KMS-11 (cell line): ENCODE measurements around the gene IGF2R.

ENCODE experiments used
- H2AFZ ChIP-seq: fragments of 200-600 bp; sonication (generic); 2 replicates; pipeline ENCODE4 v1.6.1; 2016; ENCODE audit warnings: antibody characterized with exemption, mixed run types, low read depth
- H3K27ac ChIP-seq: fragments of 200-600 bp; sonication (generic); 2 replicates; pipeline ENCODE4 v1.6.1; 2016; ENCODE audit warnings: mild to moderate bottlenecking, mixed run types
- H3K27me3 ChIP-seq: fragments of 200-600 bp; sonication (generic); 2 replicates; pipeline ENCODE4 v1.6.1; 2017; ENCODE audit warnings: mild to moderate bottlenecking, low read depth, mixed run types, moderate library complexity; ENCODE audit not compliant: insufficient read depth
- H3K36me3 ChIP-seq: fragments of 200-600 bp; sonication (generic); 2 replicates; pipeline ENCODE4 v1.6.1; 2017; ENCODE audit warnings: mild to moderate bottlenecking, mixed run types; ENCODE audit not compliant: insufficient read depth
- H3K4me1 ChIP-seq: fragments of 200-600 bp; sonication (generic); 2 replicates; pipeline ENCODE4 v1.6.1; 2016; ENCODE audit warnings: mild to moderate bottlenecking, low read depth, mixed run types; ENCODE audit not compliant: poor library complexity, severe bottlenecking
- H3K4me2 ChIP-seq: fragments of 200-600 bp; sonication (generic); 2 replicates; pipeline ENCODE4 v1.7.0; 2016; ENCODE audit warnings: mild to moderate bottlenecking, mixed run types
- H3K4me3 ChIP-seq: fragments of 200-600 bp; sonication (generic); IDR thresholded peaks from 2 replicates; pipeline ENCODE4 v1.6.1; 2017; ENCODE audit warnings: low read depth, low read length, mixed read lengths; ENCODE audit not compliant: insufficient read depth
- H3K79me2 ChIP-seq: fragments of 200-600 bp; sonication (generic); 2 replicates; pipeline ENCODE4 v1.6.1; 2016; ENCODE audit warnings: low read depth, mixed run types; ENCODE audit not compliant: insufficient read depth
- H3K9ac ChIP-seq: fragments of 200-600 bp; sonication (generic); 2 replicates; pipeline ENCODE4 v1.6.1; 2016; ENCODE audit warnings: mild to moderate bottlenecking, mixed run types
- H4K20me1 ChIP-seq: fragments of 200-600 bp; sonication (generic); 2 replicates; pipeline ENCODE4 v1.6.1; 2016; ENCODE audit warnings: mild to moderate bottlenecking, mixed run types; ENCODE audit not compliant: insufficient read depth
- TF ChIP-seq, protein P1 (sequence below): fragments of 200-600 bp; sonication (generic); conservative IDR thresholded peaks from 2 replicates; pipeline ENCODE4 v1.6.1; 2017; ENCODE audit warnings: low read depth, mild to moderate bottlenecking, antibody characterized with exemption, low read length, moderate library complexity, mixed read lengths

The IGF2R gene

DNA sequence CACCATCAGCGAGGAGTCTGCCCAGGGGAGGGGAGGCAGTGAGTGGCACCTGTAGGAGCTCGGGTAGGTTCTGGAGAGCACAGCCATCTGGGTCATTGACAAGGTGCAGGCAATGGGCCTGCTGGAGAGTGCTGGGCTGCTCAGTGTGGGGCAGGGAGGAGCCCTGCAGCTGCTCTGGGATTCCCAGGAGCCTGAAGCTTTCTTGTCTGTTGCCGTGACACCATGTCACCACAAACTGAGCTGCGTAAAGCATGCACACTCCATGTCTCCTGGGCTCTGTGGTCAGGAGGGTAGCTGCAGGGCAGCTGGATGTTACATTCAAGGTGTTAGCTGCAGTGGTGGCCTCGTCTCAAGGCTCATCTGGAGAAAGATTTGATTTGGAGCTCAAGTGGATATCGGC is 148.3 kb downstream of the IGF2R start:
- H3K27me3 ChIP-seq = no peaks in the 10 kb centered on the region
- H3K4me2 ChIP-seq = no peak overlapping the region
- H3K9ac ChIP-seq = no peak overlapping the region
- no peak overlapping the region for H3K4me3 ChIP-seq
- no peaks in the 10 kb centered on the region for H3K4me1 ChIP-seq
- H3K27ac ChIP-seq = no peak overlapping the region
- no peaks in the 10 kb centered on the region for H3K79me2 ChIP-seq
- no peaks in the 10 kb centered on the region for H3K36me3 ChIP-seq
- no peaks in the 10 kb centered on the region for H4K20me1 ChIP-seq
- TF ChIP-seq, protein P1, sequence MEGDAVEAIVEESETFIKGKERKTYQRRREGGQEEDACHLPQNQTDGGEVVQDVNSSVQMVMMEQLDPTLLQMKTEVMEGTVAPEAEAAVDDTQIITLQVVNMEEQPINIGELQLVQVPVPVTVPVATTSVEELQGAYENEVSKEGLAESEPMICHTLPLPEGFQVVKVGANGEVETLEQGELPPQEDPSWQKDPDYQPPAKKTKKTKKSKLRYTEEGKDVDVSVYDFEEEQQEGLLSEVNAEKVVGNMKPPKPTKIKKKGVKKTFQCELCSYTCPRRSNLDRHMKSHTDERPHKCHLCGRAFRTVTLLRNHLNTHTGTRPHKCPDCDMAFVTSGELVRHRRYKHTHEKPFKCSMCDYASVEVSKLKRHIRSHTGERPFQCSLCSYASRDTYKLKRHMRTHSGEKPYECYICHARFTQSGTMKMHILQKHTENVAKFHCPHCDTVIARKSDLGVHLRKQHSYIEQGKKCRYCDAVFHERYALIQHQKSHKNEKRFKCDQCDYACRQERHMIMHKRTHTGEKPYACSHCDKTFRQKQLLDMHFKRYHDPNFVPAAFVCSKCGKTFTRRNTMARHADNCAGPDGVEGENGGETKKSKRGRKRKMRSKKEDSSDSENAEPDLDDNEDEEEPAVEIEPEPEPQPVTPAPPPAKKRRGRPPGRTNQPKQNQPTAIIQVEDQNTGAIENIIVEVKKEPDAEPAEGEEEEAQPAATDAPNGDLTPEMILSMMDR = no peak
- no peak overlapping the region for H2AFZ ChIP-seq

DNA sequence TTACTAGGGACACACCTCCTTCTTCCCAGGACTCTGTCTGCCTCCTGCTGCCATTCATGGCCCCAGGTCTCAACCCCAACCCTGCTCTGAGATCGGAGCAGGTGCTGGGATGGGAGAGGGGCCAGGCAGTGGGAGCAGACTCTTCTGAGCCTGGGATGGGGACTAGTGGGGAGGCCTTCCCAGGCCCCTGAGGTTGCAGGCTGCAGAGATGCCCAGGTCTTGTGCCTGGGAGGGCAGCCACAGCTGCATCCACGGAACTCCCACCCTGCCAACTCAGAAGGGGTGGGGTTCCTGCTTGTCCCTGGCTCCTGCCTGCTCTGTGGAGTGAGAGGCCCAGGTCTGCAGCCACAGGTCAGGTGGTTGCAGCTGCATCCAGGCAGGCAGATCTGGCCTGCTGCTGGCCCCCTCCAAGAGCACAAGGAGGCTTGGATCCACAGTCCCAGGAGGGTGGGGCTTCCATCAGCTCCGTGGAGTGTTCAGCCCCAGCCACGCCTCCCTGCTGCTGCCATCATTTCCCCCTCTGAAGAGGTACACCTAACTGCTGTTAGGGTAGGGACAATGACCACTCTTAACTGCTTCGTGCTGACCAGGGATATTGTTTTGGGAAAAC is 149.8 kb downstream of the IGF2R start:
- Histone ChIP-seq H4K20me1 (no peaks in the 10 kb centered on the region), H3K4me3 (no peak overlapping the region), H3K36me3 (no peaks in the 10 kb centered on the region), H3K4me2 (no peak overlapping the region), H3K27ac (no peak overlapping the region), H3K79me2 (no peaks in the 10 kb centered on the region), H3K4me1 (no peaks in the 10 kb centered on the region), H3K9ac (no peak overlapping the region), H3K27me3 (no peaks in the 10 kb centered on the region), H2AFZ (no peak overlapping the region)
- TF ChIP-seq, protein P1 = no peak

DNA sequence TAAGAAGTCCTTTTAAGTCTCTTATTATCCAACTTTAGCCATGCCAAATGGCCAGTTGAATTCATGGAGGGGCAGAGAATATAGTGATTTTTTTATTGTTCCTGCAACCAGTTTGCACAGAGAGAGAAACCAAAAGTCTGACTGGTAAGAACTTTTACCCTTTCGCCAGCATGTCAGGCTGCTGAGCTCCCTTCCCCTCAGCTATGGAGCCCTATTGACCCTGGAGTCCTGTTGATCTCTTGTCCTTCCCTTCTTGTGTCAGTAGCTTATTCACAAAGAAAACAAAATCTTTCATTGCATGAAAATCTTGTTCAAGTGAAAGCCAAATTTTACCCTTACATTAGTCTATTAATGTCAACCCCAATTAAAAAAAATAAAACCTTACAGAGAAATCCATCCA is 151.2 kb downstream of the IGF2R start:
- Histone ChIP-seq H3K27me3 (no peaks in the 10 kb centered on the region), H3K9ac (no peak overlapping the region), H3K4me1 (no peaks in the 10 kb centered on the region), H3K36me3 (no peaks in the 10 kb centered on the region), H3K4me3 (no peak overlapping the region), H3K4me2 (no peak overlapping the region), H2AFZ (no peak overlapping the region), H3K27ac (no peak overlapping the region), H4K20me1 (no peaks in the 10 kb centered on the region), H3K79me2 (no peaks in the 10 kb centered on the region)
- TF ChIP-seq, protein P1 = no peak

DNA sequence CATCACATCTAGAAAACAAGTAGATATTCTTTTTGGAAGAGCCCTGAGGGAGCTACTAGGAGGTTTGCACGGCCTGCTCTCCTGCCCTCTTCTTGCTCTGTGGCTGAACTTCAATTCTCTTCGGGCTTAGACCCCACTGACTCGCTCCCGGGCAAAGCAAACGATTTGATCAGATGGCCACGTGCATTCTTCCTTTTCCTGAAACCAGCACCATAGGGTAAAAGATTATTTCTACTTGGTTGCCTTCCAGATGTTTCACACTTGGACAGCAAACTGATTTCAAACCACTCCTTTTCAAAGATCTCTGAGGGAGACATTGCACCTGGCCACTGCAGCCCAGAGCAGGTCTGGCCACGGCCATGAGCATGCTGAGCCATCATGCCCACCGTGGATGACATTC is 152.7 kb downstream of the IGF2R start, which contains the start of gene SLC22A1:
Gene SLC22A1 (plus strand): TSS at position 258 of the 400 bp plus-strand sequence. CDS start 121 bp downstream, at position 379.
- Histone ChIP-seq H3K79me2 (no peaks in the 10 kb centered on the region), H3K4me1 (no peaks in the 10 kb centered on the region), H3K36me3 (no peaks in the 10 kb centered on the region), H3K27ac (no peak within 1 kb of the TSS), H3K9ac (no peak within 1 kb of the TSS), H3K4me3 (no peak within 1 kb of the TSS), H3K27me3 (no peaks in the 10 kb centered on the region), H3K4me2 (no peak within 1 kb of the TSS), H2AFZ (no peak within 1 kb of the TSS), H4K20me1 (no peaks in the 10 kb centered on the region)
- TF ChIP-seq, protein P1 = no peak
